HG03103 (cell line): Measurements from ENCODE around the gene ADCYAP1R1.
"Not testable (repeated sequence)": the region's sequence is repeated elsewhere in the genome, so short reads cannot be mapped to it uniquely, and the experiment has no call there.

ENCODE experiments used
- ATAC-seq: cut with Tn5 transposase; IDR thresholded peaks from one replicate; pipeline ENCODE4 v1.9.1; 2021; ENCODE audit warnings: low read depth; ENCODE audit not compliant: unreplicated experiment

The ADCYAP1R1 gene

DNA sequence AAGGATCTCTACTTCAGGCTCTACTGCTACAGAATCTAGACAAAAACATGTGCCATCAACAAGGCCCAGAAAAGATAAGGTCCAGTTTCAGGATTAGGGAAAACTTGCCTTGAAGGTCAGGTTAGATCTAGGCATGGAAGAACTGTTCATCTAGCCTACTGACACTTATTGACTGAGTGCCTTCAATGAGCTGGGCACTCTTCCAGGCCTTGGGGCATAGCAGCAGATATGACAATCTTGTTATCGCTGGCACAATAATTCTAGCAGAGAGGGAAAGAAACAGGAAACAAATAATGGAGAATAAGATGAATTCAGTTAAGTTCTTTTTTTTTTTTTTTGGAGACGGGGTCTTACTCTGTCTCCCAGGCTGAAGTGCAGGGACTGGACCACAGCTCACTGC, 71.6 kb downstream of the ADCYAP1R1 start:
- no peak for ATAC-seq

DNA sequence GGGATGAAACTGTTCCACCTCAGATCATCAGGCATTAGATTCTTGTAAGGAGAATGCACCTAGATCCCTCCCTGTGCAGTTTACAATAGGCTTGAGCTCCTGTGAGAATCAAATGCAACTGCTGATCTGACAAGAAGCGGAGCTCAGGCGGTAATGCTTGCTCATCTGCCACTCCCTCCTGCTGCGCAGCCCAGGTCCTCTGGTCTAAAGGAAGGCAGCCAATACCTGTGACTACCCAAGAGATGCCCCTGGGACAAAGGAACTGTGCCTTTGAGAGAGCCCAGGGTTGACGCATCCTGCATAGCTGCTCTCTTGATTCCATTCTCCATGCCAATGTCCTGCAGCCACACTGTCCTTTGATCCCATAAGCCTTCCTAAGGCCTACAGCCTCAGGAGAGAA, 73.1 kb downstream of the ADCYAP1R1 start:
- ATAC-seq, result no peak

DNA sequence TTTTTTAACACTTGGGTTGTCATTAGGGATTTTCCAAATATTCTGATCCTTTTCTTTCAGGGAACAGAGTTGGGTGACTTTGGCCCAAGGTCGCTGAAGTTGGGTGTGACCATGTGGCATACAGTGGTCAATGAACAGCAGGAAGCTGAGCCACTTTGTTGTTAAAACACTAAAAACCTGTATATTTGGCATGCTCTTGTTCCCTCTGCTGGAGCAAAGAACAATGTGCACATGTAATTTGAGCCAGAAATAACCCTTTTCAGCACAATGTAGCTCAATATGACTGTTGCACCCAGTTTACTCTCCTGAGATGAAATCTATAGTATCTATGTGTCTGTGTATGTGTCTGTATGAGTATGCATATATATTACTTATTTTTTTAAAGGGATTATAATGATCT, 74.9 kb downstream of the ADCYAP1R1 start:
- ATAC-seq, result no peak

DNA sequence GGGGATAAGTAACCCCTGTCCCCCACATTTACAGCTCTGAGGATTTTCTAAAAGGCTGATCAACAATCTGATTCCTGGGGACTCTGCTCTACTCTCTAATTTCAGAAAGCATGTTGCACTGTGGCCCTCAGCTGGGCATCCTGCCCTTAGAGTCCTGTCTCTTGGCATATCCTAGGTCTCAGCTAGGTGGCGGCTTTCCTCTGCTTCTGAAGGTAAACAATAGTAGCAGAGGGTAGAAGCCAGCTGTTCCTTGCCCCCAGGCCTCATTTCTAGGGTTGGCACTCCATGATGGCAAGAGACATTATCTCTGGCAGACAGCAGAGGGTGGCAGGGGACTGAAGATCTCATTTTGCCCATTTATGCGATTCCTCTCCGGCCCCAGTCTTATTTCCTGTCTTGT, 77.0 kb downstream of the ADCYAP1R1 start:
- no peak for ATAC-seq

DNA sequence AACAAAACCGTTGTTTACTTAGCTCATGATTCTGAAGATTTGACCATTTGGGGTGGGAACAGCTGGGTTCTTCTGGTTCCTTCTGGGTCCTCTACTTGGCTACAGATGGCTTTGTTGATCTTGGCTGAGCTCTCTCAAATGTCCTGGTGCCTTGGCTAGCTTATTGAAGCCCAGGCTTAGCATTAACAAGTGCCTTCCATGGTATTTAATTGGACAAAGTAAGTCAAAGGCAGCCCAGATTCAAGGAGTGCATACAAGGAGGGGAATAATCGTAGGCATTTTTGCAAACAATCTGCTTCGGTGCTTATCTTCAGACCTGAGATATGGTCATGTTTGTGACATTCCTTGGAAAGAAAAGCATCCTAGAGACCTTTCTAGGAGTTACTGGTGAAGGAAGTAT, 81.4 kb downstream of the ADCYAP1R1 start:
- ATAC-seq, result no peak

GRCh38 chr7:31134246-31135188, 82.4 kb downstream of the ADCYAP1R1 start:
- ATAC-seq, result peak; percentile 97

DNA sequence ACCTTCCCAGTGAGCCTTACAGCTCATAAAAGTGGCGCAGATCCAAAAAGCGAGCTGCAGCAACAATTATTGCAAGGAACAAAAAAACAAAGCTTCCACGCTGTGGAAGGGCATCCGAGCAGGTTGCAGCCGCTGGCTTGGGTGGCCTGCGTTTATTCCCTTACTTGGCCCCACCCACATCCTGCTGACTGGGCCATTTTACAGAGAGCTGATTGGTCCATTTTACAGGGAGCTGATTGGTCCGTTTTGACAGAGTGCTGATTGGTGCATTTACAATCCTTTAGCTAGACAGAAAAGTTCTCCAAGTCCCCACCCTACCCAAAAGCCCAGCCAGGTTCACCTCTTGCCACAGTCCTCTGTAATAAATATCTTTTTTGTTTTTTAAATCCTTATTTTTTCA, 85.1 kb downstream of the ADCYAP1R1 start:
- ATAC-seq, result no peak

- ATAC-seq, result no peak
Observed at GRCh38 chr7:31145339-31145738, 93.2 kb downstream of the ADCYAP1R1 start.

DNA sequence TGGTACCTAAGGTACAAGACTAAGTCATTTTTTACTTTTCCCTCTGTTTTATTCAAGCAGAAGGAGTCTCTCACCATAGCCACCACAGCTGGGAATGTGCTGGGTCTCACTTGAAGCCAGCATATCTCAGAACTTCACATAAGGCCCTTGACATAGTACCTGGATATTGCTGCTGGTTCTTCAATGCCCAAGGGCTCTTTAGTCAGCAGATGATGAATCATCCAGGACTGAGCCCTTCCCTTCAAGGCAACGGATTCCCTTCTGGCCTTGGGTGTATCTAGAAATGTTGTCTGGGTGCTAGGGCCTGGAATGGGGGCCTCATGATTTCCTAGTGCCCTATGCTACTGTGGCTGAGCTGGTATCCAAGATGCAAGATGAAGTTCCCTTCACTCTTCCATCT, 93.9 kb downstream of the ADCYAP1R1 start:
- ATAC-seq, result no peak

GRCh38 chr7:31146538-31146937, 94.4 kb downstream of the ADCYAP1R1 start:
- no peak for ATAC-seq

DNA sequence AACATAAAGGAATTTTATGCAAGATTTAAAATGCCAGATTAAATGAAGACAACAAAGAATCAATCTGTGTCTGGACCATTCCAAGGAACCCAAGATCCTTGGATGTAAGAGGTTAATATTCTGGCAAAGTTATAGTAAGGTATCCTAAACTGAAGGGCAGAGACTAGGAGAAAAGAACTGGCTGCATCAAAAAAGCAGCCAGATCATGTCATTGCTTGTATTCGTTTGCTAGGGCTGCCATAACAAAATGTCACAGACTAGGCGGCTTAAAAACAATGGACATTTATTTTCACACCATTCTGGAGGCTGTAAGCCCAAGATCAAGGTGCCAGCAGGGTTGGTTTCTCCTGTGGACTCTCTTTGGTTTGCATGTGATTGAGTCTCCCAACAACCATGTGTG, 99.7 kb downstream of the ADCYAP1R1 start:
- ATAC-seq, result no peak

DNA sequence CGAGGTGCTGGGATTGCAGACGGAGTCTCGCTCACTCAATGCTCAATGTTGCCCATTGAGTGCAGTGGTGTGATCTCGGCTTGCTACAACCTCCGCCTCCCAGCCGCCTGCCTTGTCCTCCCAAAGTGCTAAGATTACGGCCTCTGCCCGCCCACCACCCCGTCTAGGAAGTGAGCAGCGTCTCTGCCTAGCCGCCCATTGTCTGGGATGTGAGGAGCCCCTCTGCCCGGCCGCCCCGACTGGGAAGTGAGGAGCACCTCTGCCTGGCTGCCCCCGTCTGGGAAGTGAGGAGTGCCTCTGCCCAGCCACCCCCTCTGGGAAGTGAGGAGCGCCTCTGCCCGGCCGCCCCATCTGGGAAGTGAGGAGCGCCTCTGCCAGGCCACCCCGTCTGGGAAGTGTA, 101.2 kb downstream of the ADCYAP1R1 start:
- not testable (repeated sequence) for ATAC-seq

DNA sequence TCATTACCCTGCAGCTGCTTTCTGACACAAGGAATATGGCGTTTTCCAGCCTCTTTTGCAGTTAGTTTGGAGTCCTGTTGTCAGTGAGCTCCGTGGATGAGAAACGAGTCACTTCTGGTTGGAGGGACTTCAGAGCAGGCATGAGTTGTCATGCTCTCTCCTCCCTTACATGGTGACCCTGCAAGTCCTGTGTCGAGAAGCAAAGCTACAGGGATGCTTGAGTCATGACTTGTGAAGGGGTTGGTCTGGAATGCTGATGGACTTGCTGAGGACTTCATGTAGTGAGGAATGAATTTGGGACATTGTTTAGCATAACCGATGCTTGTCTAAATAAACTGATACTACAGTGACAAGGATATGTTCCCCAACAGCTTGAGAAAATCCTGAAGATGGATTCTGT, 108.8 kb downstream of the ADCYAP1R1 start:
- no peak for ATAC-seq
